ENCODE data around the gene KLHL29.

KLHL29 gene

DNA sequence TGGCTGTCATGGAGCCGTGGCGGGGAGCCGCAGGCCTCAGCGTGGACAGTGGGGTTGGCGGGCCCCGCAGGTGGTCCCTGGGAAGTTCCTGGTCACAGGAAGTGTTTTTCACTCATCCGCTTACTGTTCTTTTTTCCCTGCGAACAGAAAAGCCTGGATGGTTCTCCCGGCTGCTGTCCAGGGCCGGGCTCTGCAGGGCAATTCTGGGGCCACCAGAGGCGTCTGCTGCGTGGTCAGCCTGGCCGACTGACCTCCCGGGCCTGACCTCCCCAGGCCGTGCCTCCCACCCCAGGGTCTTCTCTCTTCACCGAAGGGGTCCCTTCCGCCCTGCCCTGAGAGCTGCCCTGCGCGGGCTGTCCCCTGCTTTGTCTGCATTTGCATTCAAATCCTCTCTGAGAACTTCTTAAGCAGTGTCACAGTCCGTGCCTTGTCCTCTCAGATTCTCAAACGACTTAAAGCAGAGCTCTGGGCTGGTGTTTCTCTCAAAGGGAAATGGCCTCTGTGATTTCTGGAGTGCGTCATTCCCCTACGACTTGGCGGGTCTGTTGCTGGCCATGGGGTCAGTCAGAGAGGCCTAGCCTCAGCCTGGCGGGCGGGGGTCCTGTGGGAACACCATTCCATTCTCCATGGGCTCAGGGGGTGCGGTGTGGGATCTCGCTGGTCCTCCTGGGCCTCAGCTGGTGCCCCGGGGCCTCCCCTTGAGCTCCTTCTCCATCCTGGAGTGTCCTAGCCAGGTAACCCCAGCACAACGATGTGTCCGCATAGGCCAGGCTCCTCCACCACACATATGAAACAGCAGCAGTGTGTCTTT lies 38.3 kb downstream of the KLHL29 start:
- no peak for DNase-seq

DNA sequence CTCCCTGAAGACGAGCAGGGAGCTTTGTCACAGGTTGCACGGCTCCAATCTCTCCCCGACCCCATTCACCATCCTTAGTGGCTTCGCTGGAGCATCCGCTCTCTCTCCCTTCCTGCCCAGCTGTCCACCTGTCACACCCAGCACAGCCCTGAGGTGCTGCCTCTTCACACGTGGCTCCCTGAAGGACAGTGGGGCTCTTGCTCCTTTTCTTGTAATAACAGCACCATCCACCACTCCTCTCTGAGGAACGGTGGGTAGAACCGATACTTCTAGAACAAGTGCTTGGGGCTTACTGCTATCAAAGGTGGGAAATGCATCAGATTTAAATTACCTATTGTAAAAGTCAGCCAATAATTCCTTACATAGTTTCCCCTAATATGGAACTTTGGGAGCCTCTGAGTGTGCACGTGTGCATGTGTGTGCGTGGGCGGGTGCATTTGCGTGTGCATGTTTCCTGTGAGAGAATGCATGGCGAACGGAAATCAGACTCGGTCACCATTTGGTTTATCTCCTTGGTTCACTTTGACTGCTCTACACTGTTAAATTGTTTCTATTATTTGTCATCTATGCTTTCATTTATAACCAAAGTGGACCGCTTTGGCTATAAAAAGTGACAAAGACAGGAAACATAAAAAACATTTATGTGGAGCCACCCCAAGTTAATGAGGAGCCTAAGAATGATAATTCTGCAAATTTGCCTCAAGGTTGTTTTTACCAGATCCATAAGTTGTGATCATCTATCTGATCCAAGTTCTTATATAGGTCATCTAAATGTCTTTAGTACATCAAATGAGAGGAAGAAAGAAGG lies 39.1 kb downstream of the KLHL29 start:
- no peak for DNase-seq

DNA sequence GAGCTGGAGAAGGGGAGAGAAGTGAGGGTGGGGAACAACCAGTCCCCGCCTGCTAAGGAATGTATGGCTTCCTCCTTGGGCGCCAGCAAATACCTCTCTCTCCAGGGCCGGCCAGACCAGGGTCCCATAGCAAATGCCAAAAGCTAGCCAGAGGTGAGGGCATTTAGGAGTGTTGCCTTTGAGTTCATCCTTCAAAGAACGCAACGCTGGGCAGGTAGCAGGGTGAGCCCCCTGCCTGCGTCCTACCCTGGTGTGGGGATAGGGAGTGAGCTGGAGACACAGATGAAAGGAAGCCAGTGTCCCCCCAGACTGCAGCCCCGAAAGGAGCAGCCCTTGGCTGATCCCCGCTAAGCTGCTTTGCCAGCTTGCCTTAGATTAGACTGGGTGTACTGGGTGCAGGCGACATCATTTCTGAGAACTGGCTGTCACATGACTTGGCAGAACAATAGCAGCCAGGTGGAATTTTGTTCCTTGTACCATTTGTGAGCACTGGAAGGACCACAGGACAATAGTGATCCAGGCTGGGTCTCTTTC lies 40.4 kb downstream of the KLHL29 start:
- no peak for DNase-seq

DNA sequence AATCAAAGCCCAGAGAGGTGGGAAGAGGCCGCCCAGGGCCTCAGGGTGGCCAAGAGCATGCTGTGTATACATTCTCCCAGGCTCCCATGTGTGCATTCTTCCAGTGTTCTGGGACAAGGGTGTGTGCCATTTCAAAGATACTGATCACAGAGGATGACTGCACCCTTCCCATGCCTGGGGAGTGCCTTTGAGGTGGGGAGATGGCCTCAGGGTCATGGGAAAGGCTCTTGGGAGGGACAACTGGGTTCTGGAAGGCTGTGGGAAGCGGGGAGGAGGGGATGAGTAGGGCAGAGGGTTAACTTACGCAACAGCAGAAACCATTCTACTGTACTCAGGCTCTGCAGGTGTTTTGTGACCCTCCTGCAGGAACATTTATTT lies 40.9 kb downstream of the KLHL29 start:
- DNase-seq = no peak

DNA sequence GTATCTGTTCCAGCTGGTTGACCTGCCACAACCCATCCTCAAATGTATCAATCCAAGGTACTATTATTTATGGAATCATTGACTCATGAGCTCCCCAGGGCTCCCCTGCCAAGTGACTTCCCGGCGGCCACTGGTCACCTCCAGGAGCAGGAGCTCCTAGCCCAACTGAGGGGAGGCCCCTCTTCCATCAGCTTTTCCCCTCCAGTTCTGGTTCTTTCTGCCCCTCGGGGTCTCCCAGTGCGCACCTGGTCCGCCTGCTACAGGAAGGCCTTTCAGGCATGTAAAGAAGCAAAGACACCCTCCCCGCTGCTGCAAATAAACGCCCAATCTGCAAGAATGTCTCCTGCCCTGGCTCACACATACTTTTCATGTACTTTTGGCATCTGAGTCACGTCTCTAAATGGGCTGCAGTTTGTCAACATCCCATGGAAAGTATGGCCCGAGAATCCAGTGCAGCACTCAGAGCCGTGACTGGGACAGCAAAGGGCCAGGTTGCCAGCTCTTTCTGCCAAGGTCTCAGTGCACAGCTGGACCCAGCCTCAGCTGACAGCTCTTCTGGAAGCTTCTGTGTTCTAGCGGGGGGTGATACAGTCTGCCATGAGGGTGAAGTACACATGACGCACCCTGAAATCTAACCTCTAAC lies 41.4 kb downstream of the KLHL29 start:
- no peak for DNase-seq

DNA sequence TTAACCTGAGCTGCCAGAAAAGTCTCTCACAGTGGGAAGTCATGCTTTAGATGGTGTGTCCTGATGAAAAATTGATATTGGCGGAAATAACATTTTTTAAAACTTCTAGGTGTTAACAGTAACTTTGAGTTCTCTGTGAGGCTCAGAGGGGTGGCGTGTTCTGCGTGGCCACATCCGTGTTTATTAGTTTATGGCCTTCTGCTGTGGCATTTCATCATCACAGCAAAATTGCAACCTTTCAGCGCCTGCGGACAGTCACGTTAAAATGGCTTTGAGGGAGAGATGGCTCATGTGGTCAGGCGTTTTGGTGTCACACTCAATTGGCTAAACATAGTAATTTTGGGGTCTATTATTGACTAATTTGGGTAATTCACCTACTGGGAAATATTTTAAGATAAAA lies 42.4 kb downstream of the KLHL29 start:
- DNase-seq = no peak

DNA sequence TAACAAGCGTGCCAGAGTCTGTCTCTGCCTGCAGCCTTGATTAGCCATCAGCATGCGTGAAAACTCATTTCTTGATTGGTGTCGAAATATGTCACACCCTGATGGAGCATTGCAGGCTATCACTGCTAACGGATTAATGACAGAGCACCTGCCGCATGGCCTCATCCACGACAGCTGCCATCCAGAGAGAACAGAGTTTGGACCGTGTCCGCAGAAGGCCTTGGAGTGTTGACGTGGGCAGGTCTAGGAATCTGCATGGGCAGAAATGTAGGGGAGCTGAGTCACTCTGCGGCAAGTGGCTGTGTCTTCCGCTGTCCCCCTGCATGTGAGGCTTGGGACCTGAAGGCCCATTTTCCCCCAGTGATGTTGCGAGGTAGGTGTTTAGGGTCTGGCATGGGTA lies 43.0 kb downstream of the KLHL29 start:
- no peak for DNase-seq

DNA sequence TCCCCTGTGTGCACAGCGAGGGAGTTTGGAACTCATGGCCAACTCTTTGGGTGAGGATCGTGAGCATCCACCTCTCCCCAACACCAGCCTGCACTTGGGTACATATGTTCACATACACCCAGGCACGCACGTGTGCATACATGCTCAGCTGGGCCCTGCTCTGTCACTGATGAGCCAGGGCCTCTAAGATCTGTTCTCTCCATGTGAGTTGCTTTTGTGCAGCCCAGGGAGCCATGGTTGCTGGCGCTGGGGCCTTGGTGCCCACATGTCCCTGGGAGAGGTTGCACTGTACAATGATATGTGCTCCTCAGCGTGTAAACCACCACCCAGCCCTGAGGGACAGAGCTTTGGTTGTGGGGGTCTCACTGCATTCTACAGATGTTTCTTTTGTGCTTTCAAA lies 44.1 kb downstream of the KLHL29 start:
- DNase-seq = no peak

DNA sequence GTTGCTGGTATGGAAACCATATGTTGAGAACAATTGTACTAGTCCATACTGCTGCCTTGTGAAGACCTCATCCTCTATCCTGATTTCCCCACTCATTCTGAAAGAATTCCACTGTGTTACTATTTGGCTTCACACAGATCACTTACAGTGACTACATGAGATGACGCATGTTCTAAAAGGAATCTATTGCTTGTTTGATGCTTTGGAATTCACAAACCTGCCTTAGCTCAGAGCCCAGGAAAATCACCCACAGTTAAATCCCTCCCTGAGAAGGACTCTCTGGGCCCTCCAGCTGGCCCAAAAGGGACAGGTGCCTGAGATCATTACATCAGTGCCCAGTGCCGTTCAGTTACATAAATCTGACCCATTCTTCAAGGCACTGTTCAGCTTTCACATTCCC lies 45.3 kb downstream of the KLHL29 start:
- DNase-seq = no peak

DNA sequence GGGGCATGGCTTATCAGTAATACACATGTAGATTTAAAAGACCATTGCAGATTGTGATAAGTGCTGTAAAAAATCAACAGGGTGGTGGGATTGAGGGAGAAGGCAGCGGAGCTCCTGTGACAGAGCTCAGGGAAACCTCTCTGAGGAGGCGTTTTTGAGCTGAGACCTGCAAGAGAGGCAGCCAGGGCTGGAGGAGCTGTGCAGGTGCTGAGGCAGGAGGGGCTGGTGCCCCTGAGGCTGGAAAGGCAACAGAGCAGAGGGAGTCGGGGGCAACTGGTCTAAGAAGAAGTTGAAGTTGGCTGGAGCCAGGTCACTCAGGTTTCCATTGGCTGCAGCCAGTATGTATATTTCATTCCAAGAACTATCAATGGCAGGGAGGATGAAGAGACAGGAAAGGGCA lies 47.6 kb downstream of the KLHL29 start:
- DNase-seq = no peak

DNA sequence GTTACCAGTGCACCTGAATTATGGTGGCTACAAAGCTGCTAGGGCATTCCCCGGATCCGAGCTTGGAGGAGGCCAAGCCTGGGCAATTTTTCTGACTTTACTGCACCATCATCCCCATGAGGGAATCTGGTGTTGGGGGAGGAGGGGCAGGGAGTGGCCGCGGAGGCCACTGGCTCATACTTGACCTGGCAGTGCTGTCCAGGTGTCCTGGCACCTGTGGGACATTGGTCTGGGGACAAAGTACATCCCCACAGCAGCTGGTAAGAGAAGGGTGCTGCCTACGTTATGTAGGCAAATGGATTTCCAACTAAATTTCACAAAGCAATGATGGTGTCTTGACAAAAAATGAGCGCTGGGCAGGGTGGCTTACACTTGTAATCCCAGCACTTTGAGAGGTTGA lies 48.3 kb downstream of the KLHL29 start:
- DNase-seq = no peak

DNA sequence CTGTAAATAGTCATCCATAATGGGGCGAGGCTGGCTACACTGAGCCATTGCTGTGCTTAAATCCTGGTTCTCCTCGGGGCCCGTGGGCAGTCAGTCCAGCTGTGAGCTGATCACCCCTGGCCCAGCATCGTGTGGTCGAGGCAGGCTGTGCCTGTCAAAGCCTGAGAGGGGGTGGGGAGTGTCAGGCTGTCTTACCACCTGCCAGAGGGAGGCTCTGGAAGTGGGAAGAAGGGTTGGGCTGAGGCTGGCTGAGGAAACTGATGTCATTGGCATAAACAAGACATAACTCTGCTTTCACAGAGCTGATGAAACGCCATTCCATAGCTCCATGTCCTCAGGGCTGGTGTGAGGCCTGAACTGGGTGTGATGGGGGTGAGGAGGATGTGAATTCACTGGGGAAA lies 49.7 kb downstream of the KLHL29 start:
- DNase-seq = no peak

DNA sequence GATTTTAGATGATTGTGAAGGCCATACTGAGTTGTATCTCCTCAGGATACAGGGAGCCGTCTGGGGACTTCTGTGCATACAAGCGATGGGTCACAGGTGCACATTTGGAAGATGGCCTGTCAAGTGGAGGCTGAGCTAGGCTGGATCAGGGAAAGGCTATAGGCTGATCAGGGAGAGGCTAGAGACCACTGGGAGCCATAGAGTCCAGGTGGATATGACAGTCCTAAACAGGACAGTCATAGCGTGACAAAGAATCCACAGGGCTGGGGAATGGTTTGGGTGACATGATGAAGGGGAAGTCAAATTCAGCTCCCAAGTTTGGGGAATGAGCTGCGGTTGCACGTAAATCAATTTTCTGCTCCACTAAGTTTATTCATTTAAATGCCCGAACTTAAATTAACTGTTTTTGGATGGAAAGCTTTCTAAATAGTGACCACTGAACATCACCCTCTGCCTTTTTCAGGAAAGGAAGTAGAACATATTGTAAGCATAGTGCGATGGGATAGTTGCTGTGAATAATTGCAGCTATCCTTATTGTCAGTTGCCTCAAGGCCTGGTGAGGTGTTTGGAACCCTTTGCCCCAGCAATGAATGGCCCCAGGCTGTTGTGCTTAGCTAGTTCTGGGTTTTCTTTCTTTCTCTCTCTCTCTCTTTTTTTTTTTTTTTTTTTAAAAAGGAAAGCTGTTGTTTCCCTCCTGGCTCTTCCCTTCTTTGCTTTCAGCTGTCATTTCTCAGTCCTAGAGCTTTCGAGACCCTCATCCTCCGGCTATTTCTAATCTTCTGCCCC lies 50.5 kb downstream of the KLHL29 start:
- DNase-seq = no peak

DNA sequence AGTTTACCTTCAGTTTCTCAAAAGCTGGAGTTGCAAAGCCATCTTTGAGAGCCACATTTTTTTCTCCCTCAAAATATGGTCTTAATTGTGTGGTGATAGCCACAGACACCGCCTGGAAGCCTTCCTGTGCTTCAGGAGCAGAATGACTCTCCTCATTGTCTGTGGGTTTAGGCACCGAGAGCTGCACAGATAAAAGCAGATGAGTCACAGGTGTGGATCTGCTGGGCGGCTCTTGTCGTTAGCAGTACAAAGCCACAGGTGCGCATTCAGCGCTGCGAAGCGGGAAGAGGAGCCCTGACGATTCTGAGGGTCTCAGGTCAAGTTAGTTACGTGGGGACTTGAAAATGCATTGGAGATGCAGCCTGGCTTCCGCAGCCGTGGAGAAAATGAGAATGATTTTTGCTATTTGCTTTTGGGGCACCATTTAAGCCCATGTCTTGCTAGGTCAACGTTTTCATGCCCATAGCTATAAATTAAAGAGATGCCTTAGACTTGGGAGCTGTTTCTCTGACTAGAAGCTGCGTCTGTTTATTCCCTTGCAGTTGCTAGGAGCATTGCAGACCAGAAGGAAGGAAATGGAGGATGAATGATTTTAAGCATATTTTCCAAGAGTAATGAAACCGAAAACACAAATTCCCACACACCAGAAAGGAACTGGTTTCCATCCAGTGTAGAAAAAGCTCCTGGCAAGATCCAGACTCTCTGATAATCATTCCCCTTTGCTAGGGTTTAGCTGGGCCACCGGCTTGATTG lies 51.5 kb downstream of the KLHL29 start:
- DNase-seq = no peak

DNA sequence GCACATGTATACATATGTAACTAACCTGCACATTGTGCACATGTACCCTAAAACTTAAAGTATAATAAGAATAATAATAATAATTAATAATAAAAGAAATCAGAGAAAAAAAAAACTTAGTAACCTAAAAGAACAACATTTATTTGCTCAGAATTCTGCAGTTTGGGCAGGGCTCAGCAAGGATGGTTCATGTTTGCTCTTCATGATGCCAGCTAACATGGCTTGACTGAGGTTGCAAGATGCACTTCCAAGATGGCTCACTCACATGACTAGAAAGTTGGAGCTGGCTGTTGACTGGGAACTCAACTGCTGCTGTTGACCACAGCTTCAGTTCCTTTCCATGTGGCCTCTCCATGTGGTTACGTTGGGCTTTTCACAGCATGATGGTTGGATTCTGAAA lies 56.4 kb downstream of the KLHL29 start:
- DNase-seq = no peak

DNA sequence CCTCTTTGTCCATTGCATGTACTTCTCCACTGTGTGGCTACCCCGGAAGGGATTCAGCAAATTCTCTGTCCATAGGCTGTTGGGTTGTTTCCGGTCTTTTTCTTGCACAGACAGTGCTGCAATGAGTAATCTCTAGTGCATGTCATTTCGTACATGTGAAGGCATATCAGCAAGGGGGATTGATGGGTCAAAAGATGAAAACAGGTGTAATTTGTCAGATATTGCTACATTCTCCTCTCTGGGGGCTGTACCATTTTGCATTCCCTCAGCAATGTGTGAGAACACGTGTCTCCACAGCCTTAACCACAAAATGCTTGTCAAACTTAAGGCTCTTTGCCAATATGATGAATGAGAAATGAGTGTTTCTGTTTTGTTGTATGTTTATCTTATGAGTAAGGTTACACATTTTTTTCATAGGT lies 60.5 kb downstream of the KLHL29 start:
- DNase-seq = peak; percentile 4

DNA sequence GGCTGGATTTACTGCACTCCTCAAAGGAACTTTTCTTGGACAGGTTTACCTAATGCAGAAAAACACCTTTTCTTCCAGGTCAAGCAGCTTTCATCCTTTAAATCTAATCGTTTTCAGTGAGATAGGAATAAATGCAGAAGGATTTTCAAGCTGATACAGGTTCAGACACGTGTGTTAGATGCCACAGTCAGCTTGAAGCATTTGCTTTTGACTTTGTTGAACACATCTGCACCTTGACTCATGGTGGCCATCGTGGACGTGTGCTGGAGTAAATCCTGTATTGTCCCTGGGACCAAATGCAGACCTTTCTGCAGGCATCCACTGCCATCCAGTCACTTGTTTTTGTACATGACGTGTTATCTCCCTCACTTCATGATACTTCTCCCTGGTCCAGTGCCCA lies 61.9 kb downstream of the KLHL29 start:
- DNase-seq = no peak

DNA sequence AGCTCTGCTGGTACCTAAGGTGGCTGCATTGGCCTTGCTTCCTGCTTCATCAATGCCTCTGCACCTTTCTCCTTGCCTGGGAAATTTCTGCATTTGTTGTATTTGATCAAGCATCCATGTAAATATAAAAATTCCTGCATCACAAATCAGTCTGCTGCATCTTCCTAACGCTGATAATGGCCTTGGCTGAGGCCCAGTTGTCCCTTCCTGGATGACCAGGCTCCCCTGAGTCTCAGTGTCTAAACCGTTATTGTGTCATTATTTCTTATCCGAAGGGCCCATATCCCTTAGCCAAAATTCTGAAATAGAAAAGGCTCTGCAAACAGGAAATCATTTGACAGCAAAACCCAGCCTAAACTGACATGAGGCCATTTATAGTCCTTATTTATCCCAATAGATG lies 62.4 kb downstream of the KLHL29 start:
- DNase-seq = no peak

DNA sequence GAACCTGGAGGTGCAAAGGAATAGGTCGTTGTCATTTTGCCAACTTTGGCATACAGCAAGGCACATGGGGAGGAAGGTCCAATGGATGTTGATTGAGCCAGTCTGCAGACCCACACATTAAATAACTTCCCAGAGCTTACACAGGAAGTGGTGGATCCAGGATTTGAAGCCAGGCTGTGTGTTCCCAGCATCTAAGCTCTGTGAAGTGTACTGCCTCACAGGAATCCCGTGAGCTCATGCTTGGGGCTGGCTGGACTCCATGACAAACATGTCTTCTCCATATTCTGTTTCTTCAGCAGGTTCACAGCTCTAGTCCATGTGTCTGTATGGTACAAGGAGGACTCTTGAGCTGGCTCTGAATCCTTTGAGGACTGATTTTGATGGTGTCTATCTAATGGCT lies 63.9 kb downstream of the KLHL29 start:
- DNase-seq = no peak

DNA sequence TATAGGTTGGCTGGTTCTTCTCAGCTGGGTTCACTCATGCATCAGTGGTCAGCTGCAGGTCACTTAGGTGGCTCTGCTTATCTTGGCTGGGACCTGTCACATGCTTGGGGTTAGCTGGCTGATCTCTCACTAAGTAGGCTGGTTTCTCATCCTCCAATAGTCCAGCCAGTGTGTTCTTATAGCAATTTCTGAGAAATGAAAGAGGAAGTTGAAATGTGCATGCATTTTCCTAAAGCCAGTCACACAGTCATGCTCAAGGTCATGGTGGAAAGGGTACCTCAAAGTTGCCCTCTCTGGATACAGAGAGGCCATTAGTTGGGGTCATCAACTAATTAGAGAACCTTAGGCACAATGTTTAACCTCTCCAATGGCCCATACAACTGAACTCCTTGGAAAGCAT lies 64.4 kb downstream of the KLHL29 start:
- no peak for DNase-seq

DNA sequence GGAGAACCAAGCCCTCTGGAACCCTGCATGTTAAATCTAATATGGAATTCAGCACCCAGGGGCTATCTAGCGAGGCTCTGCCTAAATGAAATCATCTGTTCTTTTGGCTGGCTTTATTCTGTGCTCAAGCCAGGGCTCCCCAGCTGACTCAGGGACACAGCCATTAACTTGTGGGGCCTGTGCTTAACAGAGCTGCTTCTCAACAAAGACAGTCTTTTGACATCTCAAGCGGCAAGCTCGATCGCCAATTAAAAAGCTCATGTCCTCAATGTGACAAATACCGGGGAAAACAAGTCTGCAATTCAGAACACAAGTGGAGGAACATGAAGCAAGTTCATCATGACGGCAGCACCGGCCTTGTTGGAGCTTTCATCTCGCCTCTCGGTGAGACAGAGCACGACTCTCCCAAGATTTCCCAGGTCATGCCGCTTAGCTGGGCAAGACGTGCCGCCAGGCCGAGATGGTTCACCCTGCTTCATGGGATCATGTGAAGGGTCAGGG lies 64.9 kb downstream of the KLHL29 start:
- DNase-seq = no peak

DNA sequence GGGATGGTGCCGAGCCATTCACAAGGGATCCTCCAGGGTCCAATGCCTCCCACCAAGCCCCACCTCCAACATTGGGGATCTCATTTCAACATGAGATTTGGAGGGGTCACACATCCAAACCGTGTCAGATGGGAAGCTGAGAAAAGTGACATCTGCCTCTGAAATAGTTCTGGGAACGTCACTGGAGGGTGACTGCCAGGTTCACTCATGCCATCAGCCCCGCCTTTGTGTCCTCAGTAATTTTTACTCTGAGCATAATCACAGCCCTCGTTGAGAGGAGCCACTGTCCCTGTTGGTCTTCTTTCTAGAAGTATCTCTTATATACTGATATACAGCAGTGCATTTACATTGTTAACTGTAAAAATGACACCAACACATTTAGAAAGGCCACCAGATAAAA lies 67.4 kb downstream of the KLHL29 start:
- DNase-seq = no peak
